H1 (cell line): ENCODE results near the gene RSPO1. TPM values are rescaled to one million over a fixed set of nuclear protein-coding genes. Genes with fewer than 3 reads are reported as not detected.

Experiments used
- CTCF ChIA-PET: fragments of 300-600 bp; sonication (Branson Sonifier 250); formaldehyde crosslinking; loops from one replicate; lab custom pipeline; 2021; ENCODE audit not compliant: partially characterized antibody; lab: Charles Lee
- POLR2A ChIA-PET: fragments of 300-600 bp; sonication (Branson Sonifier 250); formaldehyde crosslinking; loops from one replicate; lab custom pipeline; 2021; ENCODE audit warnings: inconsistent platforms; ENCODE audit not compliant: partially characterized antibody; lab: Charles Lee
- DNase-seq, 2 experiments: peaks; one replicate each; pipeline versions ENCODE4 v3.0.0 to v3.0.0-alpha.2; 2010 to 2022; ENCODE audit warnings: low spot score in 2 of 2, low read depth in 1 of 2, mixed read lengths in 1 of 2
- FAIRE-seq: peaks from 2 replicates; lab custom pipeline; 2011; peaks lifted over from hg19 to GRCh38; lab: Jason Lieb, UNC
- H2AFZ ChIP-seq: 2 replicates; pipeline ENCODE4 v1.8.1; 2012; ENCODE audit warnings: low read length, inconsistent platforms
- H2AK5ac ChIP-seq: 2 replicates; pipeline ENCODE4 v1.6.1; 2013; ENCODE audit warnings: low read depth, low read length
- H2BK120ac ChIP-seq: replicated peaks from 2 replicates; pipeline ENCODE3; 2013; ENCODE audit warnings: low read depth, low read length, inconsistent platforms
- H2BK12ac ChIP-seq: 2 replicates; pipeline ENCODE4 v1.6.1; 2013; ENCODE audit warnings: low read depth, low read length
- H2BK15ac ChIP-seq: 2 replicates; pipeline ENCODE4 v1.6.1; 2013; ENCODE audit warnings: low read length
- H2BK20ac ChIP-seq: 2 replicates; pipeline ENCODE4 v1.6.1; 2013; ENCODE audit warnings: low read length
- H2BK5ac ChIP-seq: 2 replicates; pipeline ENCODE4 v1.6.1; 2013; ENCODE audit warnings: low read depth, low read length
- H3K14ac ChIP-seq: 2 replicates; pipeline ENCODE4 v1.6.1; 2013; ENCODE audit warnings: inconsistent platforms; ENCODE audit not compliant: insufficient read length
- H3K18ac ChIP-seq: 2 replicates; pipeline ENCODE4 v1.6.1; 2013; ENCODE audit warnings: low read length; ENCODE audit errors: extremely low read depth
- H3K23ac ChIP-seq: 2 replicates; pipeline ENCODE4 v1.6.1; 2013; ENCODE audit warnings: inconsistent platforms; ENCODE audit not compliant: insufficient read length
- H3K23me2 ChIP-seq: 2 replicates; pipeline ENCODE4 v1.6.1; 2013; ENCODE audit warnings: low read depth, low read length
- H3K27ac ChIP-seq: 2 replicates; pipeline ENCODE4 v1.6.1; 2011; ENCODE audit warnings: low read depth, low read length, inconsistent platforms
- H3K27me3 ChIP-seq, 4 experiments: replicated peaks in 1 of 4; 1 replicate in 1 of 4; 2 replicates in 3 of 4; pipeline versions ENCODE4 v1.6.1 to v1.8.1; 2011 to 2013; ENCODE audit warnings: low read length in 3 of 4, mild to moderate bottlenecking in 3 of 4, inconsistent platforms in 2 of 4, mixed read lengths in 2 of 4, moderate library complexity in 1 of 4; ENCODE audit not compliant: control insufficient read depth in 3 of 4, insufficient read depth in 3 of 4; ENCODE audit errors: extremely low read depth in 1 of 4
- H3K36me3 ChIP-seq, 4 experiments: 2 replicates each; pipeline versions ENCODE4 v1.6.1 to v1.8.1; 2011 to 2013; ENCODE audit warnings: mild to moderate bottlenecking in 4 of 4, low read length in 3 of 4, moderate library complexity in 2 of 4, control low read depth in 1 of 4, inconsistent platforms in 1 of 4; ENCODE audit not compliant: insufficient read depth in 4 of 4, control insufficient read depth in 2 of 4
- H3K4ac ChIP-seq: replicated peaks from 2 replicates; pipeline ENCODE3; 2013; ENCODE audit warnings: low read length, low read depth, mixed read lengths, inconsistent platforms; ENCODE audit not compliant: insufficient read length
- H3K4me1 ChIP-seq, 4 experiments: replicated peaks in 1 of 4; 1 replicate in 1 of 4; 2 replicates in 3 of 4; pipeline versions ENCODE4 v1.6.1 to v1.8.1; 2011 to 2013; ENCODE audit warnings: low read length in 3 of 4, inconsistent platforms in 2 of 4, mixed read lengths in 1 of 4; ENCODE audit not compliant: insufficient read depth in 4 of 4, control insufficient read depth in 3 of 4
- H3K4me2 ChIP-seq, 2 experiments: 2 replicates each; pipeline versions ENCODE4 v1.6.1 to v1.8.1; 2011 to 2013; ENCODE audit warnings: low read depth in 2 of 2, low read length in 2 of 2, control low read depth in 1 of 2, inconsistent platforms in 1 of 2, mild to moderate bottlenecking in 1 of 2; ENCODE audit not compliant: insufficient read depth in 1 of 2
- H3K4me3 ChIP-seq, 4 experiments: fragments of 200-600, 300-600 bp in 1 of 4; sonication (generic), shearing (Covaris generic), sonication (Bioruptor Twin) in 1 of 4; 2 replicates each; pipeline versions ENCODE4 v1.5.1 to v1.8.1; 2011 to 2016; ENCODE audit warnings: low read length in 4 of 4, low read depth in 3 of 4, control low read depth in 2 of 4, inconsistent platforms in 2 of 4, mild to moderate bottlenecking in 2 of 4, mixed read lengths in 1 of 4, moderate library complexity in 1 of 4; ENCODE audit not compliant: insufficient read depth in 2 of 4; ENCODE audit errors: extremely low read depth in 1 of 4
- H3K56ac ChIP-seq: replicated peaks from 2 replicates; pipeline ENCODE3; 2013; ENCODE audit warnings: low read depth, mild to moderate bottlenecking, mixed read lengths, low read length, inconsistent platforms; ENCODE audit not compliant: insufficient read length
- H3K79me1 ChIP-seq: 2 replicates; pipeline ENCODE4 v1.6.1; 2013; ENCODE audit warnings: low read depth, low read length, control low read depth
- H3K79me2 ChIP-seq, 2 experiments: 2 replicates each; pipeline versions ENCODE4 v1.6.1 to v1.8.1; 2012 to 2013; ENCODE audit warnings: low read length in 2 of 2, mild to moderate bottlenecking in 2 of 2, inconsistent platforms in 1 of 2; ENCODE audit not compliant: insufficient read depth in 2 of 2, control insufficient read depth in 1 of 2
- H3K9ac ChIP-seq, 4 experiments: replicated peaks in 1 of 4; 1 replicate in 1 of 4; 2 replicates in 3 of 4; pipeline versions ENCODE4 v1.6.1 to v1.8.1; 2011 to 2013; ENCODE audit warnings: low read depth in 3 of 4, low read length in 3 of 4, control low read depth in 2 of 4, mild to moderate bottlenecking in 2 of 4, moderate library complexity in 2 of 4, inconsistent platforms in 1 of 4; ENCODE audit errors: extremely low read depth in 1 of 4
- H3K9me3 ChIP-seq, 2 experiments: 2 replicates each; pipeline versions ENCODE4 v1.6.1 to v1.8.1; 2012 to 2013; ENCODE audit warnings: mild to moderate bottlenecking in 2 of 2, moderate library complexity in 2 of 2, control low read depth in 1 of 2, inconsistent platforms in 1 of 2, low read depth in 1 of 2, low read length in 1 of 2, mixed read lengths in 1 of 2; ENCODE audit not compliant: insufficient read depth in 2 of 2
- H4K20me1 ChIP-seq, 2 experiments: replicated peaks in 1 of 2; 2 replicates each; pipeline versions ENCODE3 to v1.8.1; 2011 to 2013; ENCODE audit warnings: inconsistent platforms in 2 of 2, low read length in 2 of 2, mild to moderate bottlenecking in 1 of 2; ENCODE audit not compliant: insufficient read depth in 2 of 2, control insufficient read depth in 1 of 2
- H4K5ac ChIP-seq: 2 replicates; pipeline ENCODE4 v1.6.1; 2013; ENCODE audit warnings: low read length, low read depth, mixed read lengths, inconsistent platforms; ENCODE audit not compliant: insufficient read length
- H4K8ac ChIP-seq: 2 replicates; pipeline ENCODE4 v1.8.0; 2013; ENCODE audit warnings: mild to moderate bottlenecking, moderate library complexity, low read length, inconsistent platforms; ENCODE audit not compliant: insufficient read depth; ENCODE audit errors: extremely low read depth
- H4K91ac ChIP-seq: replicated peaks from 2 replicates; pipeline ENCODE3; 2013; ENCODE audit warnings: low read length, mixed read lengths, inconsistent platforms; ENCODE audit not compliant: insufficient read length
- EP300 ChIP-seq, 2 experiments: IDR thresholded peaks; 1 replicate in 1 of 2; 2 replicates in 1 of 2; pipeline ENCODE4 v1.6.1; 2011 to 2012; ENCODE audit warnings: low read depth in 2 of 2, low read length in 2 of 2, mild to moderate bottlenecking in 2 of 2, borderline replicate concordance in 1 of 2, inconsistent platforms in 1 of 2, moderate library complexity in 1 of 2
- HDAC2 ChIP-seq, 2 experiments: fragments of 300-600 bp in 1 of 2; sonication (generic) in 1 of 2; IDR thresholded peaks; 2 replicates each; pipeline ENCODE4 v1.6.1; 2011 to 2012; ENCODE audit warnings: low read depth in 2 of 2, low read length in 2 of 2, mild to moderate bottlenecking in 2 of 2, moderate library complexity in 2 of 2, borderline replicate concordance in 1 of 2, inconsistent platforms in 1 of 2
- PHF8 ChIP-seq: fragments of 200-600 bp; sonication (generic); conservative IDR thresholded peaks from 2 replicates; pipeline ENCODE4 v1.7.1; 2012; ENCODE audit warnings: low read depth, mild to moderate bottlenecking, inconsistent platforms, low read length, moderate library complexity
- POLR2AphosphoS5 ChIP-seq: IDR thresholded peaks from 2 replicates; pipeline ENCODE4 v1.6.1; 2011; ENCODE audit warnings: low read depth, low read length
- POU5F1 ChIP-seq: IDR thresholded peaks from 2 replicates; pipeline ENCODE4 v1.6.1; 2011; ENCODE audit warnings: low read depth, mild to moderate bottlenecking, low read length, moderate library complexity
- SRF ChIP-seq: IDR thresholded peaks from 2 replicates; pipeline ENCODE4 v1.6.1; 2011; ENCODE audit warnings: mild to moderate bottlenecking, low read depth, low read length, moderate library complexity
- TAF1 ChIP-seq: IDR thresholded peaks from 2 replicates; pipeline ENCODE4 v1.6.1; 2011; ENCODE audit warnings: mild to moderate bottlenecking, low read depth, low read length
- TBP ChIP-seq: IDR thresholded peaks from 2 replicates; pipeline ENCODE4 v1.6.1; 2011; ENCODE audit warnings: low read depth, low read length, improper control_type of control experiment
- TEAD4 ChIP-seq: IDR thresholded peaks from 2 replicates; pipeline ENCODE4 v1.6.1; 2012; ENCODE audit warnings: low read depth, low read length, inconsistent platforms, mixed read lengths
- WGBS, 2 experiments: shearing (Covaris generic) in 1 of 2; methylation state at CpG; one replicate each; pipeline versions ENCODE4 v1.1.6 to v1.1.7; 2013 to 2015; ENCODE audit warnings: low lambda C conversion rate in 2 of 2, mixed read lengths in 2 of 2, inconsistent platforms in 1 of 2, low coverage in 1 of 2, missing lambda C conversion rate in 1 of 2; ENCODE audit not compliant: insufficient replicate concordance in 2 of 2, insufficient coverage in 1 of 2, insufficient read length in 1 of 2; ENCODE audit errors: extremely low coverage in 1 of 2, missing lambda C conversion rate in 1 of 2; 5-methylcytosine and 5-hydroxymethylcytosine counted together
- polyA plus RNA-seq, 7 experiments: library from polyadenylated mRNA; depleted of rRNA in 3 of 7; stranded (reverse) in 5 of 7; unstranded in 2 of 7; fragments of >200 nt in 5 of 7; fragments of 200-250 nt in 2 of 7; gene quantifications; 1 replicate in 5 of 7; 2 replicates in 1 of 7; 4 replicates in 1 of 7; pipeline versions ENCODE4 v1.2.1 to v1.2.3, GENCODE V29; 2011 to 2013; ENCODE audit warnings: missing spikeins in 2 of 7, mixed read lengths in 2 of 7
- total RNA-seq: library from RNA; stranded (reverse); fragmentation: NEBNext Ultra II Directional; extraction: Animal tissue kit (Norgen Biotek cat#: 25700); gene quantifications from 2 replicates; pipeline ENCODE4 v1.2.1, GENCODE V29; 2021

Gene RSPO1
- total and polyA plus RNA-seq, 2 of the 8 experiments (the other 6 are each of a cell fraction or from before 2014, with no cell fraction given) = 0.39 TPM; not detected in 1

DNA sequence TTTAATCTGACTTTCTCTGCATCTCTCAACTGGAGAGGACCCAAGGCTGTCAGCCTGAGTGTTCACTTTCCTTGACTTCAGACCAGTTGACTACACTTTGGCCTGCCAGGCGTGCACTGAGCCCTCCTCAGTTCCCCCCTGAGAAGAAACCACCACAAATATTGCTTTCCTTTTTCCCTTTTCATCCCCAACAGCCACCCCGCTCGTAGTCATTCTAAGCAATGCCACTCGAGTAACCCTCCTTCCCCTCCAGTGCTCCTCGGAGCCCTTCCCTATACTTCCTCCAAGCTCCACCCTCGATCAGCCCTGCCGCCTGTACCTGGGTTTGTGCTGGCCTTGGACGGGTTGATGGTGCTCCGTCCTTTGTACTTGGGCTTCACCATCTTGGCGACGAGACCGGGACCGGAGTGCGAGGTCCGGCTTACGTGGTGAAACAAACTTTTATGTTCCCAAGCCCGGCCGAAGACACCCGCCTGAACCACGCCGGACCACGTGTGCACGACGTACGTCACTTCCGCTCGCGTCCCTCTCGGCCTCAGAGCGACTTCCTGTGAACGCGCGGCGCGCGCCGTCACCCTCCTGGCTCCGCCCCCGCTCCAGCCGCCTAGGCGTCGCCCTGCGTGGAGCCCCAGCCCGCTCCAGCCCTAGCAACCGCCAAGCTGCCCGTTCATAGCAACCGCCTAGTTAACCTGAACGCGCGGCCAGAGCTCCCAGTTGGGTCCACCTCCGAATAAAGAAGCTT is 39.1 kb downstream of the RSPO1 start, which contains the start of gene GNL2:
TSS of gene GNL2 (minus strand) at position 498 of the 742 bp plus-strand sequence. CDS start at position 383, 115 bp downstream.
- 0% methylated on average over 49 of the region's 51 CpGs; no CpG with 5 or more reads in 1 of the 2 experiments for WGBS, 2 experiments
- no peak within 1 kb of the TSS for H2BK20ac ChIP-seq
- POLR2A ChIA-PET = interaction anchor here (0.6 to 2.9 kb wide), 9 partner anchors 8 to 95 kb away, joined by 3 to 9 read pairs (median 3); partner anchors contain the start of gene SNIP1
- peak; percentile 96 for TF ChIP-seq PHF8
- peak; percentile 73 for TF ChIP-seq TBP
- no peak for TF ChIP-seq POU5F1
- peak; percentile 98 for TF ChIP-seq POLR2AphosphoS5
- TF ChIP-seq EP300 (IDR thresholded peaks at IDR 0.05; ENCODE audit: borderline replicate concordance in 1 of 2, low read depth in 2 of 2, low read length in 2 of 2) = no peak
- TF ChIP-seq HDAC2 (IDR thresholded peaks at IDR 0.05; ENCODE audit: borderline replicate concordance in 1 of 2, low read depth in 2 of 2, low read length in 2 of 2) = no peak; a peak in 1 of 4 replicates
- no peak for TF ChIP-seq SRF
- no peak for TF ChIP-seq TEAD4
- peak; percentile 80 for TF ChIP-seq TAF1

More for the DNA sequence above, 39.1 kb downstream of the RSPO1 start, which contains the start of gene GNL2:
- H2BK5ac ChIP-seq = peak within 1 kb of the TSS; percentile 90; the same call in 1 of the 2 replicates
- no peak within 1 kb of the TSS for H2BK12ac ChIP-seq
- H4K91ac ChIP-seq = no peak within 1 kb of the TSS
- H3K18ac ChIP-seq = peak within 1 kb of the TSS; percentile 60
- H3K4me1 ChIP-seq = no peaks in the 10 kb centered on the region; a peak in 1 of 7 replicates
- H3K79me2 ChIP-seq = peaks cover 22 to 38% of the 10 kb centered on the region in 2 experiments
- no peak within 1 kb of the TSS for H2AK5ac ChIP-seq
- H3K56ac ChIP-seq = peak within 1 kb of the TSS; percentile 9
- FAIRE-seq (no peak), DNase-seq (peak; percentile 86 to 98)
- peak within 1 kb of the TSS; percentile 6 for H3K4ac ChIP-seq
- H3K23me2 ChIP-seq = no peaks in the 10 kb centered on the region
- peak within 1 kb of the TSS; percentile 87 for H3K27ac ChIP-seq
- peak within 1 kb of the TSS; percentile 80 to 97 (median 96) for H3K4me3 ChIP-seq
- no peak within 1 kb of the TSS for H3K23ac ChIP-seq
- H4K20me1 ChIP-seq = peaks cover 0 to 3% of the 10 kb centered on the region in 2 experiments
- H3K4me2 ChIP-seq = peak within 1 kb of the TSS; percentile 77 to 79
- peak within 1 kb of the TSS; percentile 56 for H4K5ac ChIP-seq
- peaks cover 16 to 27% (median 26%) of the 10 kb centered on the region in 4 experiments for H3K36me3 ChIP-seq
- H3K79me1 ChIP-seq = peaks cover 12% of the 10 kb centered on the region
- H4K8ac ChIP-seq = peak within 1 kb of the TSS; percentile 93; the same call in 1 of the 2 replicates
- no peak within 1 kb of the TSS for H2BK120ac ChIP-seq
- no peak within 1 kb of the TSS for H2BK15ac ChIP-seq
- CTCF ChIA-PET = interaction anchor here (1.0 to 1.4 kb wide), 4 partner anchors 27 to 169 kb away, joined by 3 to 6 read pairs (median 4); partner anchors contain the start of gene EPHA10
- no peaks in the 10 kb centered on the region for H3K9me3 ChIP-seq
- H3K9ac ChIP-seq = peak within 1 kb of the TSS; percentile 89 to 96 (median 91)
- H3K14ac ChIP-seq = no peak within 1 kb of the TSS
- peaks cover 0 to 3% (median 0%) of the 10 kb centered on the region in 4 experiments; a peak in 2 of 7 replicates for H3K27me3 ChIP-seq
- peak within 1 kb of the TSS; percentile 97 for H2AFZ ChIP-seq
